ENCODE data around the gene SLC26A8. TPM values are rescaled to one million over a fixed set of nuclear protein-coding genes. Genes with fewer than 3 reads are reported as not detected.

Gene SLC26A8
- total RNA-seq, 1 experiment from 2014 or later, result not detected

DNA sequence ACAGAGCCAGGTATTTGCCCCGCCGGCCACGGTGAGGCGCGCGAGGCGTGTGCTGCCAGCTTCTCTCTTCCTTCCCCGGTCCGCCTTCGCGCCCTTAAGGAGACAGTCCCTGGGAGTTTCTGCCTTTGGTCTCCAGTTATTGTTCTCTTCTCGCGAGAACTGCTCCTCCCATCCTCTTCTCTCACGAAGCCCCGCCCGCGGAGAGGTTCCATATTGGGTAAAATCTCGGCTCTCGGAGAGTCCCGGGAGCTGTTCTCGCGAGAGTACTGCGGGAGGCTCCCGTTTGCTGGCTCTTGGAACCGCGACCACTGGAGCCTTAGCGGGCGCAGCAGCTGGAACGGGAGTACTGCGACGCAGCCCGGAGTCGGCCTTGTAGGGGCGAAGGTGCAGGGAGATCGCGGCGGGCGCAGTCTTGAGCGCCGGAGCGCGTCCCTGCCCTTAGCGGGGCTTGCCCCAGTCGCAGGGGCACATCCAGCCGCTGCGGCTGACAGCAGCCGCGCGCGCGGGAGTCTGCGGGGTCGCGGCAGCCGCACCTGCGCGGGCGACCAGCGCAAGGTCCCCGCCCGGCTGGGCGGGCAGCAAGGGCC lies 3.2 kb upstream of the SLC26A8 start, which contains the start of gene MAPK14:
Gene MAPK14 (plus strand): TSS at position 308 of the 587 bp plus-strand sequence. CDS start 350 bp downstream, outside the sequence.
- peak within 1 kb of the TSS; percentile 85 for H3K4me3 ChIP-seq
- intact Hi-C loops (cut with micrococcal nuclease; ENCODE audit: unreplicated experiment), result loop anchor here (1.0 to 5.0 kb wide), 6 partner anchors 55 to 590 kb away; partner anchors contain the start of genes BRPF3 and SRPK1
- H3K27ac ChIP-seq, result peak within 1 kb of the TSS; percentile 87
- peaks cover 50% of the 10 kb centered on the region for H3K79me2 ChIP-seq (ENCODE audit: low read depth)
- peak; percentile 98 for DNase-seq
- H2AFZ ChIP-seq, result peak within 1 kb of the TSS; percentile 95
- H3K27me3 ChIP-seq (ENCODE audit: insufficient read depth, low read depth), result no peaks in the 10 kb centered on the region
- CTCF ChIA-PET, result interaction anchor here (0.6 to 0.7 kb wide), 4 partner anchors 38 to 733 kb away, joined by 3 to 6 read pairs (median 4); no protein-coding TSS in a partner anchor
- peaks cover 2% of the 10 kb centered on the region; the same call in 1 of the 2 replicates for H3K36me3 ChIP-seq (ENCODE audit: low read depth)
- H3K4me2 ChIP-seq, result peak within 1 kb of the TSS; percentile 96
- TF ChIP-seq, protein P1, sequence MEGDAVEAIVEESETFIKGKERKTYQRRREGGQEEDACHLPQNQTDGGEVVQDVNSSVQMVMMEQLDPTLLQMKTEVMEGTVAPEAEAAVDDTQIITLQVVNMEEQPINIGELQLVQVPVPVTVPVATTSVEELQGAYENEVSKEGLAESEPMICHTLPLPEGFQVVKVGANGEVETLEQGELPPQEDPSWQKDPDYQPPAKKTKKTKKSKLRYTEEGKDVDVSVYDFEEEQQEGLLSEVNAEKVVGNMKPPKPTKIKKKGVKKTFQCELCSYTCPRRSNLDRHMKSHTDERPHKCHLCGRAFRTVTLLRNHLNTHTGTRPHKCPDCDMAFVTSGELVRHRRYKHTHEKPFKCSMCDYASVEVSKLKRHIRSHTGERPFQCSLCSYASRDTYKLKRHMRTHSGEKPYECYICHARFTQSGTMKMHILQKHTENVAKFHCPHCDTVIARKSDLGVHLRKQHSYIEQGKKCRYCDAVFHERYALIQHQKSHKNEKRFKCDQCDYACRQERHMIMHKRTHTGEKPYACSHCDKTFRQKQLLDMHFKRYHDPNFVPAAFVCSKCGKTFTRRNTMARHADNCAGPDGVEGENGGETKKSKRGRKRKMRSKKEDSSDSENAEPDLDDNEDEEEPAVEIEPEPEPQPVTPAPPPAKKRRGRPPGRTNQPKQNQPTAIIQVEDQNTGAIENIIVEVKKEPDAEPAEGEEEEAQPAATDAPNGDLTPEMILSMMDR (conservative IDR thresholded peaks at IDR 0.05), result peak; percentile 75
- TF ChIP-seq EZH2 (IDR thresholded peaks at IDR 0.05; ENCODE audit: low read depth), result no peak
- H3K4me1 ChIP-seq (replicated peaks; ENCODE audit: insufficient read depth), result peaks cover 8% of the 10 kb centered on the region
- H3K9me2 ChIP-seq (ENCODE audit: insufficient read depth), result no peaks in the 10 kb centered on the region
- peaks cover 19% of the 10 kb centered on the region; the same call in 1 of the 2 replicates for H3F3A ChIP-seq (ENCODE audit: insufficient read depth, low read depth)
- POLR2A ChIA-PET (ENCODE audit: unreplicated experiment), result interaction anchor here (0.6 to 1.0 kb wide), 5 partner anchors 105 to 1230 kb away, joined by 3 to 6 read pairs (median 5); partner anchors contain the start of gene TBC1D22B
- BruUV-seq (replicated peaks), result no TSS peak
- 0 out of 2 replicates have a peak, but pooled peaks cover 4% of the 10 kb centered on the region for H4K20me1 ChIP-seq (ENCODE audit: insufficient read depth)
- H3K9me3 ChIP-seq (ENCODE audit: insufficient read depth, low read depth), result no peaks in the 10 kb centered on the region

- ChIA-PET POLR2A (ENCODE audit: unreplicated experiment) (interaction anchor here (0.7 kb wide), 1 partner anchor 31 kb away, joined by 4 read pairs; no protein-coding TSS in a partner anchor), CTCF (no interaction called here)
- Histone ChIP-seq H3K9me3 (ENCODE audit: insufficient read depth, low read depth) (no peaks in the 10 kb centered on the region), H4K20me1 (ENCODE audit: insufficient read depth) (0 out of 2 replicates have a peak, but pooled peaks cover 4% of the 10 kb centered on the region), H3F3A (ENCODE audit: insufficient read depth, low read depth) (peaks cover 19% of the 10 kb centered on the region; the same call in 1 of the 2 replicates), H3K4me1 (replicated peaks; ENCODE audit: insufficient read depth) (peaks cover 8% of the 10 kb centered on the region), H3K27me3 (ENCODE audit: insufficient read depth, low read depth) (no peaks in the 10 kb centered on the region), H3K27ac (no peak overlapping the region), H3K36me3 (ENCODE audit: low read depth) (no peaks in the 10 kb centered on the region), H2AFZ (no peak overlapping the region), H3K4me3 (no peak overlapping the region), H3K4me2 (no peak overlapping the region), H3K79me2 (ENCODE audit: low read depth) (peaks cover 34% of the 10 kb centered on the region), H3K9me2 (ENCODE audit: insufficient read depth) (no peaks in the 10 kb centered on the region)
- no TSS peak for BruUV-seq (replicated peaks)
- no peak for TF ChIP-seq EZH2 (IDR thresholded peaks at IDR 0.05; ENCODE audit: low read depth)
- TF ChIP-seq, protein P1 (conservative IDR thresholded peaks at IDR 0.05), result no peak
- intact Hi-C loops (cut with micrococcal nuclease; ENCODE audit: unreplicated experiment), result loop anchor here (2.0 to 5.0 kb wide), 4 partner anchors 54 to 591 kb away; partner anchors contain the start of gene BRPF3
- DNase-seq, result no peak
Observed at GRCh38 chr6:36025932-36026327, 1.5 kb upstream of the SLC26A8 start.

GRCh38 chr6:36025260-36025931 lies 955 bp upstream of the SLC26A8 start:
- no peaks in the 10 kb centered on the region for H3K9me3 ChIP-seq (ENCODE audit: insufficient read depth, low read depth)
- no peaks in the 10 kb centered on the region for H3K36me3 ChIP-seq (ENCODE audit: low read depth)
- no peak overlapping the region for H3K4me2 ChIP-seq
- H3K79me2 ChIP-seq (ENCODE audit: low read depth), result peaks cover 28% of the 10 kb centered on the region
- no peak for DNase-seq
- TF ChIP-seq EZH2 (IDR thresholded peaks at IDR 0.05; ENCODE audit: low read depth), result no peak
- TF ChIP-seq, protein P1 (conservative IDR thresholded peaks at IDR 0.05), result no peak
- POLR2A ChIA-PET (ENCODE audit: unreplicated experiment), result interaction anchor here (0.7 kb wide), 1 partner anchor 31 kb away, joined by 4 read pairs; no protein-coding TSS in a partner anchor
- H2AFZ ChIP-seq, result no peak overlapping the region
- H3F3A ChIP-seq (ENCODE audit: insufficient read depth, low read depth), result peaks cover 19% of the 10 kb centered on the region; the same call in 1 of the 2 replicates
- intact Hi-C loops (cut with micrococcal nuclease; ENCODE audit: unreplicated experiment), result loop anchor here (5.0 kb wide), 2 partner anchors 53 to 592 kb away; no protein-coding TSS in a partner anchor
- BruUV-seq (replicated peaks), result no TSS peak
- no peaks in the 10 kb centered on the region for H3K27me3 ChIP-seq (ENCODE audit: insufficient read depth, low read depth)
- CTCF ChIA-PET, result no interaction called here
- H3K27ac ChIP-seq, result no peak overlapping the region
- H4K20me1 ChIP-seq (ENCODE audit: insufficient read depth), result 0 out of 2 replicates have a peak, but pooled peaks cover 4% of the 10 kb centered on the region
- no peaks in the 10 kb centered on the region for H3K9me2 ChIP-seq (ENCODE audit: insufficient read depth)
- no peak overlapping the region for H3K4me3 ChIP-seq
- peaks cover 8% of the 10 kb centered on the region for H3K4me1 ChIP-seq (replicated peaks; ENCODE audit: insufficient read depth)
